GM15510 (cell line): ENCODE results near the gene SRGAP3.

ENCODE experiments used
- POLR2A ChIP-seq: IDR thresholded peaks from 3 replicates; pipeline ENCODE4 v1.6.1; 2011; ENCODE audit warnings: borderline replicate concordance; ENCODE audit not compliant: insufficient read length; ENCODE audit errors: extremely low read depth

Gene SRGAP3

DNA sequence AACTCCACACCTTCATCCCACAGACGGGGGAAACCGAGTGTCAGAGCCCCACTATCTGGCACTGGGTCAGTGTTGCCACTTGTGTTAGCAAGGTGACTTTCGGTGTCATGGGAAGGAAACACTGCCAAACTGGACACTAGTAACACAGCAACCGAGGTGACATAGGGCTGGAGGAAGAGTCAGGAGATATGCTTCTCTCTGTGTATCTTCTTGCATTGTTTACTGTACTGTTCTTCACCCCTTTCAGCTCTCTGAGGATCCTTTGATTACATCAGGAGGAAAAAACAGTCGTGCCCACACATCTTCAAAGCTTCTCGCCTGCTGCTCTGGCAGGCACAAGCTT lies 176.8 kb downstream of the SRGAP3 start:
- no peak for TF ChIP-seq POLR2A

DNA sequence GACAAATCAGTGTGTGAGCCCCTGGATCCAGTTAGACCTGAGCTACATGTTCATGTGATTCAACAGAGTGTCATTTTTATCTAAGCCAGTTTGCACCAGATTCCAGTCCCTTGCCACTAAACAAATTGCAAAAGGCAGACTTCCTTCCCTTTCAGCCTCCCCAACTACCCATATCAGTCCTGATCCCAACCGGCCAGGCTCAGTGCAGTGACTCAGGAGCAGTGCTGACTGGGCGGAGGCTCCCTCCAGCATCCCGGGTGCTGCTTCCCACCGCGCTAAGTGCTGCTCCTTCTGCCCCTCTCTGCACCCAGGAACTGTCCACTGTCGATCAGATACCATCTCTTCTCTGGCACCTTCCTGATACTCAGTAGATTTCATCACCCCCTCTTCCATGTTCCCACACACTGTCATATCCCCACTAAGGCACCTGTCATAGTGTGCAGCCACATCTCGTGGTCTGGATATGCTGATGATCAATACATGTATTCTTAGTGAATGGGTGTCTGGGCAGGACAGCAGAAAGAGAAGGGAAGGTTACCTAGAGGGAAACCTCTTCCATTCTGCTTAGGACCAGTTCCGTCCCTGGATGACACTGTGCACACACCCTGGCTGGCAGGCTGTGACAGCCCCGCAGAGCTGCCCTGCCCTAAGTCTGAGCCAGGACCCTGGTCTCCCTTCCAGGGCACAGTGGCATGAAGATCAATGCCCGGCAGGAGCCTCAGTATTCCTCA lies 177.3 kb downstream of the SRGAP3 start:
- TF ChIP-seq POLR2A = no peak

DNA sequence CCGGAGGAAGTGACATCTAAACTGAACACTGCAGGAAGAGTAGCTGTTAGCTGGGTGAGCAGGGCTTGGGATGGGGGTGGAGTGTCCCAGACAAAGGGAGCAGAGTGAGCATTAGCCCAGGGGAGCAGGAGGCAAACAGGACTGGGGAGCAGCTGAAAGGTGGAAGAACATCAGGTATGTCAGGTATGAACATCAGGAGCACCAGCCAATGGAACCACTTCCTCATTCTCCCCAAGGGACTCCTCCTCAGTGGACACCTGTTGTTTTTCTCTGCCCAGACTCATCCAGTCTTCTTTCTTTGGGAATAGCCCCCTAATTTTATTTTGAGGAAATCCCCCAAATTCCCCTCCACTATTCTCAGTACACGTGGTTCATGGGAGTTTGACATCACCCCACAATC lies 178.5 kb downstream of the SRGAP3 start:
- TF ChIP-seq POLR2A = no peak

DNA sequence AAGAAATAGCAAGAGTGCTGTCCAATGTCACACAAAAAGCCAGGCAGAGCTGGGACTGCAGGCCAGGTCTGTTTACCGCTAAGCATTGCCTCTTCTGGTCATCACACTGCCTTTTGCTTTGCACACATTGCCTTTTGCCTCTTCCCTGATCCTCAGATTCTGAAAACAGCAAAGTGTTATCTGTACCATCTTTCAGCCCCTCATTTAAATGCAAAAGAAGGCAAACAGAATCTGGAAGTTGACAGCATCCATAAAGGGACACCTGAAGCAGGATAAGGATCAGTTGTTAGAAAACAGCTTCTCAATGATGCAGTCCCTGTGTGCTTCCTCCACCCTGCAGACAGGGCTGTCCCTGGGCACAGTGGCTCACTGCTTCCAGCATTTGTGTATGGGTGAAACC lies 179.5 kb downstream of the SRGAP3 start:
- no peak for TF ChIP-seq POLR2A

DNA sequence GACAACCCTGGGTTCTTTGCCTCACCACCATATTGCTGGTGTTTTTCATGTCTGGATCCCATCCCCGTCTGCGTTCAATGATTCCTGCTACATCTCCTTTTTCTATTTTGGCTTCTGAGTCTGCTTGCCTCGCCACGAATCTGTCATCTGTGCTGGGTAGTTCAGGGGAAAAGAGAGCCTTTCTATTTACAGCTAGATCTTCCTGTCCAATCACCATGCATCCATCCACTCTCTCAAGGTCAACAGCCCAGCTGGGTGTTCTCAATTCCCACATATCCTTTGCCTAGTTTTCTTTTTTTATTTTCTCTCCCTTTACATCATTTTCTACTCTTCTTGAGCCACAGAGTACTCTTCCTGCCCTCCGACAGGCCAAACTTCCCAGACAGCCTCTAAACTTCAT lies 181.4 kb downstream of the SRGAP3 start:
- no peak for TF ChIP-seq POLR2A

DNA sequence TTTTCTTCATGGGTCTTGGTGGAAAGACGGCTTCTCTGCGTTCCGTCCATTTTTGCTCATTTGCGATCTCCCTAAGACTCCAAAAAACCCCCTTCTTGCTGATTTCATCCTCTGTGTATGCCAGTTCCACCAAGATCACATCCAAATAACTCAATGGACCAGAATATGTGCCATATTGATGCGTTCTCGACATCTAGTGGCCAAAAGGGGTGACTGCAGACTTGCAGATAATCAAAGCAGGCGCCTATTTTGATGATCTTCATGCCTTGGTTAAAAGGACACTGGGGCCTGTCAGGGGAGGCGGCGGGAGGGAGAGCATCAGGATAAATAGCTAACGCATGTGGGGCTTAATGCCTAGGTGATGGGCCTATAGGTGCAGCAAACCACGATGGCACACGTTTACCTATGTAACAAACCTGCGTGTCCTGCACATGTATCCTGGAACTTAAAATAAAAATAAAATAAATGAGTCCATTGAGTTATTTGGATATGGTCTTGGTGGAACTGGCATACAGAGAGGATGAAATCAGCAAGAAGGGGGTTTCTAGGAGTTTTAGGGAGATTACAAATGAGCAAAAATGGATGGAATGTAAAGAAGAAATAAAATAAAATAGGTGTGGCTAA lies 182.0 kb downstream of the SRGAP3 start:
- no peak for TF ChIP-seq POLR2A

DNA sequence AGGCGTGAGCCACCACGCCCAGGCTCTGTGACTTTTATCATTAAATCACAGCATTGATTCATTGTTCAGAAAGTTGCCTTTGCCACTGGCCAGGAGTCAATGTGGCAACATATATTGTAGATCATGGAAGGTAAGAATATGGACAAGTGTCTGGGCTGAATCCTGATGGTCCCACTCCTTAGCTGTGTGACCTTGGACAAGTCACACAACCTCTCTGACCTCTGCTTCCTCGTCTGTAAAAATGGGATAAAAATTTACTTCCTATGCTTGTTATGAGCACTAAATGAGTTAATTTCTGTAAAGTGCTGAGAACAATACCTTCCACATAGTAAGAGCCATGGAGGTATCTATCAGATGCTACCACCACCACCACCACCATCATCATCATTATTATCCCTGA lies 182.7 kb downstream of the SRGAP3 start:
- TF ChIP-seq POLR2A = no peak

DNA sequence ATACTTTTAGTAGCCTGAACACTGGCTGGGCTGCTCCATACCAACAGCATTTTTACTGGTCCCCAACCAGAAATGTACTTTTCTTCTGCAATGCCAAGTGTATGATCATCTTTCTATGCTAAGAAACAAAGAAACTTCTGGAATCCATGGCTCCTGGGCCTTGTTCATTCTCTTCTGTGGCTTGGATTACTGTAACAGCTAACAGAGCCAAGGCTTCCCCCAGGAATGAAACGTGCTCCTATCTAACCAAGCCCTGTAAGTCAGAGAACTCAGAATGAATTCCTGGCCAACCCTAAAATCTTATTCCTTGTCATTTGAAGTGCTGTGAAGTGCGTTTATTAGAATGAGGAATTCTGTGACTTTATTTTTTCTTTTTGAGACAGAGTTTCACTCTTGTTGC lies 183.3 kb downstream of the SRGAP3 start:
- no peak for TF ChIP-seq POLR2A

DNA sequence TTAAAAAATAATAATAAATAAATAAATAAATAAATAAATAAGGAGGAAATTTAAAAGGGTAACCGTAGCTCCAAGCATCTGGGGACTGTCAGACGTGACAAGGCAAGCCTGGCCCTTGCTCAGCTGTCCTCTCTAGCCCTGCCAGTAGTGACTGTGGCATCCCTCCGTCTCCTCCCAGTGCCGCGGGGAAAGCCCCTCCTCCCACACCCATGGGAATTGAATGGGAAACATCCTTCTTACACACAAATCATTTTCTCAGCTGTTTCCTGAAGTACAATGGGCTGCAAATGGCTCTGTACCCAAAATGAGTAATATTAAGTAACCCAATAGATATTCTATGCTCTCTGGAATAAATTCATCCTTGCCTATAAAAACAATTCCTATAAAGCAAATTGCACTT lies 184.6 kb downstream of the SRGAP3 start:
- no peak for TF ChIP-seq POLR2A

DNA sequence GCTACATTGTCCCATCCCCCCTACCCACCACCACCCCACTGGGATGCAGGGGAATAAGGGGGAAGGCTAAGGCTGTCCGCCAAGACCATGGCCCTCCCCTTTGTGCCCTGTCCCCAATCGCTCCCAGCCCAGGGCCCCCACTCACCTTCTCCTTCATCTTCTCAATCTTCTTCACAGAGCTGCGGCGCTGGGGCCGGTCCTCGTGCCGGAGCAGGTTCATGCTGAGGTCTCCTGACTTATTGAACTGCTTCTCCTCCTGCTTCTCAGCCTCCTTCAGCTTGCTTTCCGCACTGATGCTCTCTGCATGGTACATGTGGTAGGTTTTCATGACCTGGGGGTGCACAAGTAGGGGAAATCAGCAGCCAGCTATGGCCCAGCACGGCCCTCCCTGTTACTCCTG lies 185.2 kb downstream of the SRGAP3 start:
- TF ChIP-seq POLR2A = no peak

DNA sequence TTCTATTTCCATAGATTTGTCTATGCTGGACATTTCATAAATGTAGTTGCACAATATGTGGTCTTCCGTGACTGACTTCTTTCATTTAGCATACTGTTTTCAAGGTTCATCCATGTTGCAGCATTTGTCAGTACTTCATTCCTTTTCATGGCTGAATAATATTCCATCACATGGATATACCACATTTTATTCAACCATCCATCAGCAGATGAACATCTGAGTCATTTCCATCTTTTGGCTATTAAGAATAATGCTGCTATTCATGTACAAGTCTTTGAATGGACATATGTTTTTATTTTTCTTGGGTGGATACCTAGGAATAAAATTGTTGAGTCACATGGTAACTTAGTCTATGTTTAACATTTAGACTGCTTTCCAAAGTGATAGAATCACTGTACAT lies 186.9 kb downstream of the SRGAP3 start:
- no peak for TF ChIP-seq POLR2A

DNA sequence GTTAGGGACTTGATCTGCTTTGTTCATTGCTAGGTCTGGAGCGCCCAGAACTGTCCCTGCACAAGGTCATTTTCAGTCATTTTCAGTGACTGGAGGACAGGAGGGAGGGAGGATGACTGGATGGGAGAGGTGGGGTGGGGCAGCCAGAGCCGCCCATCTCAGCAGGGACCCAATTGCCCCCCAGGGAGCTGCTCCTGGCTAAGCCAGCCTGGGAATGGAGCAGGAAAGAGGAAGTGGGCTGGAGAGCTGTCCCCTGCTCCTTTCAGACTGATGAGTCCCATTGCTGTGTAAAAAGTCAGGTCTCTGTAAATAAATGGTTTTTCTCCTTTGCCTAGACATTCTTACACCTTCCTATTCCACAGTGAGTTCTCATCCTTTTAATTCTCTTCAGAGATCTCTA lies 187.8 kb downstream of the SRGAP3 start:
- no peak for TF ChIP-seq POLR2A

DNA sequence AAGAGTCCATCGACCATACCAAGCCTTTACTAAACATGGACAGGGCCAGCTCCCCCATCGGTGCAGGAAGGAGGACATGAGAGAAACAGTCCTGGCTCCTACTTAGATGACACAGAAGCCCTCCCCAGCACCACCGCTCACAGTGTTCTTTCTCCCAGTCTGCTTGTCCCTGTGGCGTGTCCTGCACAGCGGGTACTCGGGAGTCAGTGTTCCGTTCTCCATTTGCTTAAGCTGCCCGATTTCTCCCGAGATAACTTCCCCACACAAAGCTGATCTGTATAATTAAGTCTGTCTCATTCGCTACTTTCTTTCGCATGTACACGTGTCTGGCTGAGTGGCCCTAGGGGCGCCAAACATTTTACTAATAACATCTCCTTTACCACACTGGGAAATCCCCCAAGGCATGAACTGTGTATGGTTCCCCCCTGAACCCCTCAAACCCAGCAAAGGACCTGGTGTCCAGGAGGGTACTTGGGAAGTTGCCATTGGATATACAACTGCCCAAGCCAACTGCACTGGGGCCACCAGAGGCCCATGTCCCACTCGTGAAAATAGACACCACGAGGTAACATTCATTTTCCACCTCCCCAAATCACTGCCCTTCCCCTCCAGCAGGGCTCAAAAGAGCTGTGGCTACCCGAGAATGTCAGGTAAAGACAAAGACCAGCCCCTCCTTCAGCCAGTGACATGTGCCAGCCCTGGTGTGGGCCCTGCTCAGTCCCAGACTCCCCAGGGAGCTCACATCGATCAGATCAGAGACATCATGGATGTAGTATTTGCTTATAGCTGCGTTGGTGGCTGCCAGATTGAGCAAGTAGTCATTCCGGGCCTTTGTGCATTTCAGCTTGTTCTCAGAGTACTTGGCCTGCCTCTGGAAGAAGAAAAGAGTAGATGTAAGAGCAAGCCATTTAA lies 189.7 kb downstream of the SRGAP3 start:
- TF ChIP-seq POLR2A = no peak

DNA sequence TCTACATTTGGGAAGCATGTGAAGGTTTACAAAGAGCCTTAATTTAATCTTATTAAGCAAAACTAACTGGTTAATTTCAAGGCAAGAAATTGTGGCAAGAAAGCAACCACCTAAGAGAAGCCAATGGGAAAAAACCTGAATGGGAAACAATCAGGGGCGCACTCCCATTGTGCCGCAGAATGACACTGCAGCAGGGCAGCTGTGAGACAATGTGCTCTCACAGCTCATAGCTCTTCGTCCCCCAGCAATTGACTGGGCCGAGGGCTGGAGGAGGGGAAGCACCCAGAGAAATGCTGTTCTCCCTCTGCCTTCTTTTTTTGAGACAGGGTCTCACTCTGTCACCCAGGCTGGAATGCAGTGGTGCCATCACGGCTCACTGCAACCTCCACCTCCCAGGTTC lies 192.9 kb downstream of the SRGAP3 start:
- no peak for TF ChIP-seq POLR2A

DNA sequence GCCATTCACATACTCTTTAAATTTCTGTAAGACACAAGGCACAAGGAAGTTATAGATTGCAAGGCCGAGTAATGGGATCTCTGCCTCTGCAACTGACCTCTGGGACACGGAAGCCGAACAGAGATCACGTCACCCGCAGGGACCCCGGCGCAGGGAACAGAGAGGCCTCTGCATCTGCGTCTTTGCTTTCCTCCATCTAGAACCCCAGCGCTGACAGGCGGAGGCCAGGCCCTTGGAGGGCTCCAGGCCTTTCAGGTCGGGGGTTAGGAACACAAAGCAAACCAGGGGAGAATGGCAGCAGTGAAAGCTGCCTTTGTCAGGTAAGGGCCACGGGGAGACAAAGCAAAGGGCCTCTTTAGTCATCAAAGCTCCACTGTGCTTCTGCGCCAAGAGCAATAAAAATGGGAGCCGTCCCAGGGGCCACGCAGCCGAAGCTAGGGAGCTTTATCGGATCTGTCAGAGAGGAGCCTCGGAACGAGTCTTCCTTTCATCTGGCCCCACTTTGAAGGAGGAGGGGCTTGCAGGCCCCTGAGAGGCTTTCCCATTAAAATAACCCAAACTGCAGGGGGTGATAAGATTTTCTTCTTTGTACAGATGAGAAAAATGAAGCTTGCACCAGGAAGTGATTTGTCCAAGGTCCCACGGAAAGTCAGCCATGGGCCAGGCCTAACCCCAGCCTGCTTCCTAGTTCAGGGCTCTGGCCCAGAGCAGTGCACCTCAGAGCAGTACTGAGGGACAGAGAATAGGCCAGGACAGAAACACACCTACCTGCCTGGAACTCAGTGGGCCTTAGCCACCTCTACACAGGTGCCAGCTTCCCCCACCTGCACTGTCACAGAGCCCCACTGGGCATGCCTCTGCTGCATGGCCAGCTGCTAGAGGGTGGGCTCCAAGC lies 201.7 kb downstream of the SRGAP3 start:
- no peak for TF ChIP-seq POLR2A

DNA sequence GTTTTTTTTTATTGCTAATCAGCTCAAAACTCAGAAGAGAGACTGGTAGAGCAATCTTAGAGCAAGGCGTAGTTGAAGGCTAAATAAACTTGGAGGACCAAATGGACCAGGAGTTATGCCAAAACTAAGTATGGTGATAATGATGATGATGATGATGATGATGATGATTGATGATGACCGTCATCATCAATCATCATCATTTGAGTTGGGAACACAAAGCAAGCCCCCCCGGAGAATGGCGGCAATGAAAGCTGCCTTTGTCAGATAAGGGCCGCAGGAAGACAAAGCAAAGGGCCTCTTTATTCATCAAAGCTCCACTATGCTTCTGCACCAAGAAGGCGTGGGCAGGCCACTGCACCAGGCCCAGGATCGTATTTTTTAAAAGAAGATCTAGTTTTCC lies 204.1 kb downstream of the SRGAP3 start:
- TF ChIP-seq POLR2A = no peak

DNA sequence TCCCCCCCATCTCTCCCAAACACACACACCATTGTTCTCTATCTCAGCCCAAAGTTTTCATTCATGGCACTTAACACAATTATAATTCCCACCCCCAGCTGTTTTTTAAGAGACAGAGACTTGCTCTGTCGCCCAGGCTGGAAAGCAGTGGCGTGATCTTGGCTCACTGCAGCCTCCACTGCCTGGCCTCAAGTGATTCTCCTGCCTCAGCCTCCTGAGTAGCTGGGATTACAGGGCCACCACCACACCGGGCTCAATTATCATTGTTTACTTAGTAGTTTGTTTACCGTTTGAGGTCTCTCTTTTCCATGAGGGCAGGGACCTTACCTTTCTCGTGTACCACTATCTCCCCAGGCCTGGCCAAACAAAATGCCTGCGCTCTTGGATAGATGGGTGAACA lies 206.4 kb downstream of the SRGAP3 start:
- no peak for TF ChIP-seq POLR2A
